GM19043 (cell line): ENCODE data around the gene PLPP1.

Experiments
- ATAC-seq: cut with Tn5 transposase; IDR thresholded peaks from one replicate; pipeline ENCODE4 v1.9.1; 2021; ENCODE audit warnings: low read depth; ENCODE audit not compliant: unreplicated experiment

Gene PLPP1

DNA sequence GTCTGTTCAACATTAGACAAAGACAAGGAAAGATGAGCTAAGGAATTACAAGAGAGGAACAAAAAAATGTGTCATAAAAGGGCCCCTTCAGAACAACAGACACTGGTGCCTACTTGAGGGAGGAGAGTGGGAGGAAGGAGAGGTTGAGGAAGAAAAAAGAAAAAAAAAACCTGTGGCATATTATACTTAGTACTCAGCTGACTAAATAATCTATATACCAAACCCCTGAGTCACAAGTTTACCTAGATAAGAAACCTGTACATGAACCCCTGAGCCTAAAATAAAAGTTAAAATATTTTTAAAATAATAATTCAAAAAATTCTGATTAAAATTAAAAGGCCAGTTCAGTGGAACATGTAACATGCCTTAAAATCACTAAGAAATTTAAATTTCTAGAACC is 119.7 kb downstream of the PLPP1 start:
- ATAC-seq: no peak

DNA sequence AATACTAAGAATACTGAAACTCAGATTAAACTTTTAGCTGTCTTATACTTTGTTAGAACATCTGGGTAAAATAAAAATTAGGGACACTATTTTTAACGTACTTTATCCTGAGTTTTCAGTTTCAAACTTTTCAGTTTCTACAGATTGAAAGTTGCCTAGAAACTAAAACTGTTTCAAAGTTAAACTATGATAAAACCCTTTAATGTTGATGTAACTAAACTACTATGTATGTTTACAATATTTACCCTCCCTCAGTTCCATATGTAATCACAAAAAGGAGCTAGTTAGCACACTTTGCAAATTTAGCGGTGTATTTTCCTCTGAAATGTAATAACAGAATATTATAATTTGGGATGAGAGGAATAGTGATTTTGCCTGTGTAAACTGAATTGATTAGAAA is 121.1 kb downstream of the PLPP1 start:
- no peak for ATAC-seq

DNA sequence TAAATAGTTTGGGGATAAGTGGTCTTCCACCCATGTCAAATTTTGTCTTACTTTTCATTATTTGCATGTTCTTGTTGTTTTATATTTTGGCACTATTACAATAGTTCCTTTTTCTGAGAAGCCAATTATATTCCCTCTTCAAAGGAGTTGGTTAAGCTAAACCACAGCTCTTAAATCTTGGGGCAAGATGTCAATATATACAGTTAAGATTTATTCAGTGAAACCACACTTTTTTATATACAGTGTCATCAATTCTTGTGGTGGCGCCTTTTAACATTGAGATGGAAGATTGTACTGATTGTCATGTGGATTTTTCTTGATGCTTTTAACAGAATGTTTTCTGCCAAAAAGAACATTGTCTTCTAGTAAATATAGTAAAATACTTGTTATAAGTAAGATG is 122.9 kb downstream of the PLPP1 start:
- ATAC-seq: no peak

DNA sequence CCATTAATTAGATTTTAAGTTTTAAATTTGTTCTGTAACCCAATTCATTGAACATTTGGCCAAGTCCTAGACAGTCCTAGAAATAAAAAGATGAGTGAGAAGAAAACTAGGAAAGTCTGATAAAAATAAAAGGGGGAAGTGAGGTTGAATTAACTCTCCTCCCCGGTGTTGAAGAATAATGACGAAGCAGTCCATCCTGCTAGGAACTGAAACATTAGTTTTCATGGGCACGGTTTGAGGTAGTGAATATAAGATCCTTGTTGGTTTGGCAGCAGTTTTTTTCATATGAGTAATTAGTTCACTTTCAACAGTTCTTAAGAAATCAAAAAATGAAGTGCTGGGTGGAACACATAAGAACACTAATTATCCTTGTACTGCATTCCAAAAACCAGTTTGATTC is 123.9 kb downstream of the PLPP1 start:
- ATAC-seq: no peak

DNA sequence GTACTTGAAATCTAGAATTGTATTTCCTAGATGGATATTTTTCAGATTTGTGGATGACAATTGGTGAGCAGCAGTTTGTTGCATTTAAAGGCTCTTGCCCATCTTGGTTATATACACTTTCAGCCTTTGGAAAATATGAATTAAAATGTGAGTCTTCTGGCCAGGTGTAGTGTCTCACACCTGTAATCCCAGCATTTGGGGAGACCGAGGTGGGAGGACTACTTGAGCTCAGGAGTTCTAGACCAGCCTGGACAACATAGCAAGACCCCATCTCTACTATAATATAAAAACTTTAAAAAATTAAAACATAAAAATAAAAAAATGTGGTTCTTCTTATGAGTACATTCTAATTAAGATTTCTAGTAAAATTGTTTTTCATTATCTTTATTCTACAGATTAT is 125.0 kb downstream of the PLPP1 start:
- ATAC-seq: no peak

DNA sequence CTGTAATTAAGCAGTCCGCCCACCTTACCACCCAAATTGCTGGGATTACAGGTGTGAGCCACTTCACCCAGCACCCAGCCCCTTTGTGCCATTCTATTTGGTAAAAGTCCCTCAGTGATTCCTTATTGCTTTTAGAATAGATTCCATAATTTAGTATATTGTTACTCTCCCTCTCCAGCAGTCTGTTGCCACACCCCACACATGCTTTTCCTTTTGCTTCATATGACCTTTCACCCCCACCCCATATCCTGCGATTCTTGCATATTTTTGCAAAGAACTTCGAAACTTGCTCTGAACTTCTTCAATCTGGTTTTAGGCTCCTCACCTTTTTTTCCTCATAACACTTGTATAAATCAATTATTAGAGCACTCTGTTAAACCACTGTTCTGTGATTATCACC is 126.8 kb downstream of the PLPP1 start:
- no peak for ATAC-seq

DNA sequence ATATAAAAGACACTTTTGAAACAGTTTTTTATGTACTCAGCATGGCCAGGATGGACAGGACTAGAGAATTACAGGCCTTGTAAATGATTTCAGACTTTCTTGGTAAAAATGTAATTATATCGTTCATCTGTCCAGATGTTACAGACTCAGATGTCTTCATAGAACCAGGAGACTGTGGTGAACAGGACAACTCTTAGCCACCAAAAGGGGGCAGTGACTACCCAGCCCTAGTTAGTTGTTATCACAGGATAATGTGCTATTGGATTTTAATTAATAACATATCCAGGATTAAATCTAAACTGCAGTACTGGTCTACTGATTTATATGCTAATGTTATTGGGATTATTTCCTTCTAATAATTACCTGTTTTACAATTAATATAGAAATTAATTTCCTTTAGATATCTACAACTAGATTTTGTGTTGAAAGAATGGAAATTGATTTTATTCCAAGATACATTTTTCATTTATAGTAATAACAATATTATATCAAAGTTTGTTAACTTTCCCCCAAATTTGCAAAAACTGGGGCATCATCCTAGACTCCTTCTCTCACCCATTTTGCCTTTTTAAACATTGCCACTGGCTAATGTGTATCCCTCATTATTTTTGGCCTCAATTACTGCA is 127.6 kb downstream of the PLPP1 start:
- ATAC-seq: no peak

DNA sequence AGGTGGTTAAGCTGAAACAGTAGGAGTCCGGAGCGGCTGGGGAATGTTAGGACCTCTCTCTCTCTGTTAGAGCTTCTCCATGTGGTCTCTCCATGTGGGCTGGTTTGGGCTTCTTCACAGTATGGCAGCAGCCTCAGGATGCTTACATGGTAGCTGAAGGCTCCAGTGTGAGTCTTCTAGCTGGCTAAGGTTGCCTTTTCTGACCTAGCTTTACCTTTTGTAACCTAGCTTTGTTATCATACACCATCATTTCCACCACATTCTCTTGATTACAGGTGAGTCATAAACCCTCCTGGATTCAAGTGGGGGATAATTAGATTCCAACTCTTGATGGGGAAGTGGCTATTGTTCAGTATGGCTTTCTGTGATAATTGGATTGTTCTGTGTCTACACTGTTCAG is 128.5 kb downstream of the PLPP1 start:
- ATAC-seq: no peak

DNA sequence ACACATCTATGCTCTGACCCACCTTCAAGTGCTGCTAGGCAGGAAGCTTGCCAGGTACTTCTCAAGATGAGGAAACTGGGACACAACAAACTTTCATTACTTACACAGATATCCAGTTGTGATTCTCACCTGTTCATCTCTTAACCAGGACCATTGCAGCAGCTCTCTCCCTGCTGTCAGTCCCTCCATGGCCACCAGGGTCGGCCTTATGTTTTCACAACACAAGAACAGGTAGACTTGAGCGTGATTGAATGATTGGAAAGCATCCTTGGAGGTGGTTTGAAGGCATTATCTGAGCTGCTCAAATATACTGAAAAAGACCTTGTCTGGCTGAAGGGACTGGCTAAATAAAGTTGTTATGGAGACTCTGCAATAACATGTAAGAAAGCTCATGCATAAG is 132.6 kb downstream of the PLPP1 start:
- ATAC-seq: no peak

DNA sequence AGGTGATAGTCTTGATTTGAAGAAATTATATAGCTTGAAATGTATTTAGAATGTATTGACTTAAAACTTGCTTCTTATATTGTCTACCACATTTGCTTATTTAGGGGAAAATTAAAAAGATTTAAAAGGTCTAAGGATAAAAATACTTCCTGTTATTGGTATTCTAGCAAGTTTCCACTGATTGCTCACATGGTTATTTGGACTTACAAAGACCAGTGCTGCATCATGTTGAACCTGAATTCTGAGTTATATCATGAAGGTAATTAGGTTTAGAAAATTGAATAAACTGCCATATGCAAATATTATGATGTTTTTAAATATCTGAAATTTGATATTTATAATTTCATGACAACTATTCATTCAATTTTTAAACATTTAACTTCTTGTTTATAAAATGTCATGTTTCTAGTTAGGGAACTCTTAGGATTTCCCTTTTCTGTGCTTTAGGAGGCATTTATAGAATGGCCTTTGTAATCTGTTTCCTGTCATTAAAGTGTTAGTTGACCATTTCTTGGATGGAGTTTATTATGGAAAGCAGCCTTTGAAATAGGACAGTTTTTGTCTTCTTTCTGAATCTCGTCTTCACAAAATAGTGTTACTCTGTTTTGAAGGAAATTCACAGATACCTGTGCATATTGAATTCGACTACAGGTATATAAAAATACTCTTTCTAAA is 141.1 kb downstream of the PLPP1 start:
- no peak for ATAC-seq

DNA sequence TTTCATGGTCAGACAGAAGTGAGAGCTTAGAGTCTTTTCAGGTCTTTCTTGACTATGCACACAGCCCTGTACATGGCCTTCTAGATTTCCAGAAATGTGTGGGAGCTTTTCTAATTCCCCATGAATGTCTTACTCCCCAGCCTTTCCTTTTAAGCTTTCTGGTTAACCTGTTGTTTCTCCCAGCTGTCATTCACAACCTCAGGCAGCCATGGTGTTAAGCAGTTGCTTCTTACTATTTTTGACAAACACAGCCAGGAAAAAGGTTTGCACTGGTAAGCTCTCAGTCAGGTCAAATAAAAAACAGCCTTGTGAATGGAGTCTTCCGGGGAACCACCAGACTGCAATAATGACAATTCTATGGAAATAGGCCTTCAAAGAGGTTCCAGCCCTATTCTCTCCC is 142.1 kb downstream of the PLPP1 start:
- ATAC-seq: no peak

DNA sequence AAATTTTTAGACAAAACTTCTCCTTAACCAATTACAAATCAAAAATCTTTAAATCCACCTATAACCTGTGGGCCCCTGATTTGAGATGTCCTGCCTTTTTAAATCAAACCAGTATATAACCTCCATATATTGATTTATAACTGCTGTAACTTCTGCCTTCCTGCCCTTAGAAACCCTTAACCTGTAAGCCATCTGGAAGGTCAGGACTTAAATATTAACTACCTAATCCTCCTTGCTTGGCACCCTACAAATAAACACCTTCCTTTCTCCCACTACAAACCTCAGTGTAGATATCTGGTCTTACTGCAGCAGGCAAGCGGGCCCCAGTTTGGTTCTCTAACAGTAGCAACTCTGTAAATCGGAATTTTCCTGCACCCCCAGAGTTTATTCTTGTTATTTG is 143.1 kb downstream of the PLPP1 start:
- no peak for ATAC-seq

DNA sequence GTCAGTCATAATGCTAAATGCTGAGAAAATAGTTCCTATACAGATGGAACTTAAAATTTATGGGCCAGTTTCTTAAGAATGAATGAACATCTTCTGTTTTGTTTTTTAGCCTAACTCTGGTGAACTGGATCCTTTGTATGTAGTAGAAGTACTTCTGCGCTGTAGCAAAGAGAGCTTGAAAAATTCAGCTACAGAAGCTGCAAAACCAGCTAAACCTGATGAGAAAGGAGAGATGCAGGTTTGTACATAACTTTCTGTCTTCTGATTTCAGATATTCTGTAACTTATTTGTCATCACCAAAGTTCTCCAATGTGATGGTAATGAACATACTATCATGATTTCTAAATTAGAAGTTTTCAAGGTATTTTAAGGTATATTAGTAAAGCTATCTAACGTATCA is 146.9 kb downstream of the PLPP1 start:
- no peak for ATAC-seq

DNA sequence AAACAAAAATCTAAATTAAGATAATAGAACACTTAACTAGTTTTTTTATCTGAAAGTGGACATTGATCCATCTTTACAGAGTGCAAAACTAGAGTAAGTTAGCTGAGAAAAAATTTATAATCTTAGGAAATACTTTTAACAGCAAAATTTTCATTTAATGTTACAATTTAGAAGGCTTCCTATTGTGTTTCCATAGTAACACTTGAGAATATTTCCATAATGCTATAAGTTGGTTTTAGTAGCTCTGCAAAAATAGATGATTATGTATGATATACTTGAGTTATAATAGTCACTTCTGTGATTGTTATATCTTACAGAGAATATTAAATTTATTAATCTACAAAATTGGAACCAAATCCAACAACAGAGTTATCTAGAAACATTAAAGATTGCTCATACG is 148.4 kb downstream of the PLPP1 start:
- ATAC-seq: no peak

DNA sequence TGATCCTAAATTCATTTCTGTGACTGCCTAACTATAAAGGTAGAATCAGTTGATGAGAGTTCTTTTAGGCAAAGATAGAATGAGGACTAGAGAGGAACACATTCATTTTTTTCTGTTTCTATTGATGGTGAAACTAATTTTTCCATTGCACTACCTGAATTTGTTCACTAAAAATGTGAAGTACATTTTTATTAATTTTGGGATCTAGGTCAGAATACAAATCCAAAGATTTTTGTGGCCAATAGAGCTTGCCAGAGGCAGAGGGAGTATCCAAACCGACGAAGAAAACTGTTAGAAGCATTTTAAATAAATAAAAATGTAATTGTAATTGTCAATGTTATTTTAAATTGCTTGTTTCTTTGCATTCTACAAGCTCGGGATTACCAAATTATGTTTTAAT is 148.9 kb downstream of the PLPP1 start:
- no peak for ATAC-seq

DNA sequence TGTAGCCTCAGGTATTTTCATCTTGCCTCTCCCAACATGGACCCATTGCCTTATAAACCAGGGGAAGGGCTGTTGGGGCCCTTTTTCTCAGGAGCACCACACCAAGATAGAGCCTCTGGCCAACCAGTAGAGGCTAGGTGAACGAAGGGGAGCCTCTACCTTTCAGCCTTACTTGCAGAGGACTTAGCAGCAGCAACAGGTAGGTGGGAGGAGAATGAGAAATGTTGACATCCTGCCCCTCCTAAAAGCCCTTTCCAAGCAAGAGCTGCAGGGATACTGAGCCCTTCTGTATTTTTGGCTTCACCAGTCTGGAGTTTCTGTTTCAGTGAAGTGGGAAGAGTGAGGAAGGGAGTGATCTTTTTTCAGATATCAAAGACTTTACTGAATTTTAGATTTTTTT is 149.5 kb downstream of the PLPP1 start:
- ATAC-seq: no peak

DNA sequence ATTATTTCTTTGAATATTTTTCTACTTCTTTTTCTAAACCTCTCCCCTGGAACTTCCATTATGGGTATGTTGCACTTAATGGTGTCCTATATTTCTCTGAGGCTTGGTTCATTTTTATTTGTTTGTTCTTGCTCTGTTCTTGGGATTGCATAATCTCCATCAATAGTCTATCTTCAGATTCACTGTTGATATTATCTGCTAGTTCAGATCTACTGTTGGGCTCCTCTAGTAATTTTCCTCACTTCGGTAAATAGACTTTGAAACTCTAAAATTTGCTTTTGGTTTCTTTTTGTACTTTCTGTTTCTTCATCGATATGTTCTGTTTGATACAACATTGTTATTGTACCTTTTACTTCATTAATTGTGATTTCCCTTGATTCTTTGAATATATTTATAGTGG is 150.7 kb downstream of the PLPP1 start:
- ATAC-seq: no peak

DNA sequence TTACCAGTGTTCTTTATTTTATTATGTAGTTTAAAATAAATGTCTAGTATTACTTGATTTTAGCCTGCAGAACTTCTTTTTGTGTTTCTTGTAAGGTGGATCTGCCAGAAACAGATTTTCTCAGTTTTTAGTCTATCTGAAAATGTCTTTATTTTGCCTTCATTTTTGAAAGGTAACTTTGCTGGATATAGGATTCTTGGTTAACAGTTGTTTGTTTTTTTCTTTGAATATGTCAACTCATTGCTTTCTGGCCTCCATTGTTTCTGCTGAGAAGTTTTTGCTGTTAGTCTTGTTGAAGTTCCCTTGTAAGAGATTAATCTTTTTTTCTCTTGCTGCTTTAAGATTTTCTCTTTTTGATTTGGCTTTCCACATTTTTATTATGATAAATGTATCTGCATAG is 151.5 kb downstream of the PLPP1 start:
- ATAC-seq: no peak

DNA sequence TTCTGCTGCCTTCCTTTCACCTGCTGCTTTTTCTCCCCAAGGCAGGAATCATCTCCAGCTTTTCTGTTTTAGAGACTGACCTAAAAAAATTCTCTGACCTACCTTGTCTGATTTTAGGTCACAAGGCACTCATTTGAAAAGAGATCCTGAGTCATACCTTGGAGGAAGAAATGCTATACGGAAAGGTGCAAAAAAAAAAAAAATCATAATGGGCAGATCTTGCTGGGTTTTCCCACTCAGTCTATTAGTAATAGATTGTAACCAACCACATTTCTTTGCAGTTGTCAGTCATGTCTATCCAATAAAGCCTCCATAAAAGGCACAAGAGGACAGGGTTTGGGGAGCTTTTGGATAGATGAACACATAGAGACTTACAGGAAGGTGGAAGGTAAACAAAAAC is 157.0 kb downstream of the PLPP1 start:
- ATAC-seq: no peak
